Measurements from ENCODE around the gene NELFCD. TPM values are rescaled to one million over a fixed set of nuclear protein-coding genes. Genes with fewer than 3 reads are reported as not detected.

Gene NELFCD
- total and polyA plus RNA-seq, 2 donors from 2014 or later, result 50.2 to 63.4 TPM

- intact Hi-C loops (cut with DNase I), result no loop called here
- Histone ChIP-seq H3K9ac (ENCODE audit: low read length in 3 of 3) (no peak overlapping the region), H3K27ac (ENCODE audit: low read depth in 2 of 2, low read length in 2 of 2) (no peak overlapping the region), H3K9me3 (ENCODE audit: control insufficient read depth in 2 of 3, insufficient read depth in 1 of 3, low read length in 3 of 3) (peaks cover 0 to 5% (median 0%) of the 10 kb centered on the region in 3 donors), H3K27me3 (ENCODE audit: control insufficient read depth, insufficient read depth, low read length) (no peaks in the 10 kb centered on the region), H3K4me3 (ENCODE audit: low read length in 3 of 3) (no peak overlapping the region), H3K36me3 (ENCODE audit: control insufficient read depth in 2 of 3, insufficient read depth in 3 of 3, low read length in 3 of 3) (no peaks in the 10 kb centered on the region), H3K4me1 (ENCODE audit: control insufficient read depth in 2 of 3, insufficient read depth in 2 of 3, low read depth in 1 of 3, low read length in 3 of 3) (no peaks in the 10 kb centered on the region)
- TF ChIP-seq, protein P1, sequence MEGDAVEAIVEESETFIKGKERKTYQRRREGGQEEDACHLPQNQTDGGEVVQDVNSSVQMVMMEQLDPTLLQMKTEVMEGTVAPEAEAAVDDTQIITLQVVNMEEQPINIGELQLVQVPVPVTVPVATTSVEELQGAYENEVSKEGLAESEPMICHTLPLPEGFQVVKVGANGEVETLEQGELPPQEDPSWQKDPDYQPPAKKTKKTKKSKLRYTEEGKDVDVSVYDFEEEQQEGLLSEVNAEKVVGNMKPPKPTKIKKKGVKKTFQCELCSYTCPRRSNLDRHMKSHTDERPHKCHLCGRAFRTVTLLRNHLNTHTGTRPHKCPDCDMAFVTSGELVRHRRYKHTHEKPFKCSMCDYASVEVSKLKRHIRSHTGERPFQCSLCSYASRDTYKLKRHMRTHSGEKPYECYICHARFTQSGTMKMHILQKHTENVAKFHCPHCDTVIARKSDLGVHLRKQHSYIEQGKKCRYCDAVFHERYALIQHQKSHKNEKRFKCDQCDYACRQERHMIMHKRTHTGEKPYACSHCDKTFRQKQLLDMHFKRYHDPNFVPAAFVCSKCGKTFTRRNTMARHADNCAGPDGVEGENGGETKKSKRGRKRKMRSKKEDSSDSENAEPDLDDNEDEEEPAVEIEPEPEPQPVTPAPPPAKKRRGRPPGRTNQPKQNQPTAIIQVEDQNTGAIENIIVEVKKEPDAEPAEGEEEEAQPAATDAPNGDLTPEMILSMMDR (IDR thresholded peaks at IDR 0.05; ENCODE audit: borderline replicate concordance, extremely low read depth, insufficient read depth), result no peak
- FAIRE-seq (no peak), DNase-seq (no peak)
These were observed 15.6 kb upstream of the NELFCD start for GRCh38 chr20:58965270-58966064.

DNA sequence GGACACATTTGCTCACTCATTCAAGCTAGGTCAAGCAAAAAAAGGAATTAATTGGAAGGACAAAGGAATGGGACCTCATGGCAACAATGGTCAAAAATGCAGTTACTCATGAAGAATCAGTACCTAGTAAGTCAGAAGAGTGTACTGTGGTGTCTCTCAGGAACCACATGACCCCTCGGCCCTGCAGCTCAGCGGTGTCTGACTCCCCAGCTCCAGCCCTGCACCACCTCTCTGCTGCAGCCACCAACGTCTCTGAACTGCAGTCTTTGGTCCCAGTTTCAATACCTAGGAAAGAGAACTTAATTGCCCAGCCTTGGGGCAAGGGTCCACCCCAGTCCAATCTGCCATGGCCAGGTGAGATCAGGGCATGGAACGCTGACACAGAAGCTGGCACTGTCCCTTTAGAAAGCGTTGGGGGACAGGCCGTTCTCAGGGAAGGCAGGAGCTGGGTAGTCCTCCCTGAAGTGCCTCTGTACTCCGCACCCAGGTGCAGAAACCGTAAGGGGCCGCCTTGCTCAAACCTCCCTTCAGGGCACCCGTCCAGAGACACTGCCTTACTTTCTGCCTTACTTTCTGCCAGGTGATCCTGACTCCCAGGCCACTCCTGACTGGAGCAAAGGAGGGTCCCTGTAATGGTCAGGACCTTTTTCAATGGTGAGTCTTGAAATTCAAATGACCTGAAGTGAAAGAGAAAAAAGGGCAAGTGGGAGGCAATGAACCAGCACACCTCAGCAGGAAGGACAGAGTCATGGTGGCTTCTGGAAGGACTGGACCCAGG is 13.2 kb upstream of the NELFCD start:
- Histone ChIP-seq H3K9ac (ENCODE audit: low read length in 3 of 3) (no peak overlapping the region), H3K4me3 (ENCODE audit: low read length in 3 of 3) (no peak overlapping the region), H3K4me1 (ENCODE audit: control insufficient read depth in 2 of 3, insufficient read depth in 2 of 3, low read depth in 1 of 3, low read length in 3 of 3) (no peaks in the 10 kb centered on the region), H3K9me3 (ENCODE audit: control insufficient read depth in 2 of 3, insufficient read depth in 1 of 3, low read length in 3 of 3) (peaks cover 0 to 5% (median 0%) of the 10 kb centered on the region in 3 donors), H3K27me3 (ENCODE audit: control insufficient read depth, insufficient read depth, low read length) (no peaks in the 10 kb centered on the region), H3K27ac (ENCODE audit: low read depth in 2 of 2, low read length in 2 of 2) (no peak overlapping the region), H3K36me3 (ENCODE audit: control insufficient read depth in 2 of 3, insufficient read depth in 3 of 3, low read length in 3 of 3) (no peaks in the 10 kb centered on the region)
- DNase-seq (no peak), FAIRE-seq (no peak)
- TF ChIP-seq, protein P1 (IDR thresholded peaks at IDR 0.05; ENCODE audit: borderline replicate concordance, extremely low read depth, insufficient read depth), result no peak
- intact Hi-C loops (cut with DNase I), result no loop called here

DNA sequence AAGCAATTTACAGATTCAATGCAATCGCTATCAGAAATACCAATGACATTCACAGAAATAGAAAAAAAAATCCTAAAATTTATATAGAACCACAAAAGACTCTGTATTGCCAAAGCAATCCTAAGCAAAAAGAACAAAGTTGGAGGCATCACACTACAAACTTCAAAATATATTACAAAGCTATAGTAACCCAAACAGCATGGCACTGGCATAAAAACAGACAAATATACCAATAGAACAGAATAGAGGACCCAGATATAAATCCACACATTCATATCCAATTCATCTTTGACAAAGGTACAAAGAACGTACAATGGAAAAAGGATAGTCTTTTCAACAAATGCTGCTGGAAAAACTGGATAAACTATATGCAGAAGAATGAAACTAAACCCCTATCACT is 11.6 kb upstream of the NELFCD start:
- peaks cover 0 to 5% (median 0%) of the 10 kb centered on the region in 3 donors for H3K9me3 ChIP-seq (ENCODE audit: control insufficient read depth in 2 of 3, insufficient read depth in 1 of 3, low read length in 3 of 3)
- no peak overlapping the region for H3K4me3 ChIP-seq (ENCODE audit: low read length in 3 of 3)

More for the DNA sequence above, 11.6 kb upstream of the NELFCD start:
- Histone ChIP-seq H3K36me3 (ENCODE audit: control insufficient read depth in 2 of 3, insufficient read depth in 3 of 3, low read length in 3 of 3) (no peaks in the 10 kb centered on the region), H3K9ac (ENCODE audit: low read length in 3 of 3) (no peak overlapping the region), H3K27me3 (ENCODE audit: control insufficient read depth, insufficient read depth, low read length) (no peaks in the 10 kb centered on the region), H3K4me1 (ENCODE audit: control insufficient read depth in 2 of 3, insufficient read depth in 2 of 3, low read depth in 1 of 3, low read length in 3 of 3) (no peaks in the 10 kb centered on the region), H3K27ac (ENCODE audit: low read depth in 2 of 2, low read length in 2 of 2) (no peak overlapping the region)
- no peak for FAIRE-seq
- DNase-seq, result no peak
- TF ChIP-seq, protein P1 (IDR thresholded peaks at IDR 0.05; ENCODE audit: borderline replicate concordance, extremely low read depth, insufficient read depth), result no peak
- intact Hi-C loops (cut with DNase I), result no loop called here
